Right lobe of liver (tissue), 4 donors: Measurements from ENCODE around the gene ATP5F1E.

Source experiments
- CTCF ChIP-seq, 4 donors: fragments of 200-600 bp in 3 of 4; fragments of 450-650 bp in 1 of 4; IDR thresholded peaks; one replicate each; pipeline versions ENCODE4 v1.5.1 to v1.8.0; 2016 to 2022; ENCODE audit warnings: antibody characterized with exemption in 4 of 4, mild to moderate bottlenecking in 2 of 4
- POLR2A ChIP-seq: fragments of 450-650 bp; IDR thresholded peaks from one replicate; pipeline ENCODE4 v1.6.1; 2017; ENCODE audit warnings: antibody characterized with exemption, mild to moderate bottlenecking
- donor health status: DM: no; HTN: no; CAD: no.
- donor health status: DM: no; HTN: no; CAD: no.
- donor health status: DM: no; HTN: yes; CAD: no.

GRCh38 chr20:59081036-59081435 lies 48.9 kb upstream of the ATP5F1E start:
- TF ChIP-seq POLR2A (no peak), CTCF (IDR thresholded peaks at IDR 0.05) (no peak)
